Breast epithelium (tissue), 4 donors: ENCODE data around the gene ANKIB1. TPM values are rescaled to one million over a fixed set of nuclear protein-coding genes. Genes with fewer than 3 reads are reported as not detected.

Source experiments
- DNase-seq, 2 donors: peaks; one replicate each; pipeline ENCODE4 v3.0.0-alpha.2; 2019; ENCODE audit warnings: low spot score in 2 of 2
- H3K27ac ChIP-seq, 2 donors: fragments of 200-600 bp; sonication (generic) in 1 of 2; one replicate each; pipeline ENCODE4 v1.5.1; 2016 to 2019; ENCODE audit warnings: mild to moderate bottlenecking in 1 of 2
- H3K27me3 ChIP-seq, 2 donors: fragments of 200-600 bp; sonication (generic) in 1 of 2; one replicate each; pipeline versions ENCODE4 v1.5.1 to v1.6.0; 2017 to 2019; ENCODE audit warnings: control low read depth in 1 of 2, mild to moderate bottlenecking in 1 of 2
- H3K36me3 ChIP-seq: fragments of 200-600 bp; one replicate; pipeline ENCODE4 v1.5.1; 2019
- H3K4me1 ChIP-seq, 2 donors: fragments of 200-600 bp; sonication (generic); one replicate each; pipeline ENCODE4 v1.5.1; 2016 to 2019; ENCODE audit warnings: control low read depth in 1 of 2
- H3K4me3 ChIP-seq, 3 donors: fragments of 200-600 bp; sonication (generic); 1 replicate in 2 of 3; 2 replicates in 1 of 3; pipeline ENCODE4 v1.5.1; 2016 to 2019; ENCODE audit warnings: mild to moderate bottlenecking in 3 of 3, moderate library complexity in 2 of 3
- H3K9me3 ChIP-seq, 2 donors: fragments of 200-600 bp; sonication (generic) in 1 of 2; one replicate each; pipeline ENCODE4 v1.5.1; 2016 to 2019; ENCODE audit warnings: control low read depth in 1 of 2
- POLR2A ChIP-seq: fragments of 450-650 bp; IDR thresholded peaks from one replicate; pipeline ENCODE4 v1.6.1; 2016; ENCODE audit warnings: antibody characterized with exemption, mild to moderate bottlenecking, moderate library complexity
- POLR2AphosphoS5 ChIP-seq, 3 donors: sonication (generic); formaldehyde crosslinking; IDR thresholded peaks; one replicate each; pipeline ENCODE4 v1.6.1; 2017; ENCODE audit warnings: antibody characterized with exemption in 3 of 3
- intact Hi-C: fragments of 100-400 bp; cut with DNase I; formaldehyde crosslinking; loops from one replicate; pipeline ENCODE4 v1.15.1; 2023; ENCODE audit warnings: low total_unique reads
- total RNA-seq, 3 donors: library from RNA; depleted of rRNA; stranded (reverse); fragments of >200 nt; gene quantifications; one replicate each; pipeline ENCODE4 v1.1.0, GENCODE V29; 2016
- TF ChIP-seq, protein P1 (sequence below), 3 donors: fragments of 450-650 bp; IDR thresholded peaks; one replicate each; pipeline ENCODE4 v1.5.1; 2016 to 2017; ENCODE audit warnings: antibody characterized with exemption in 3 of 3, mild to moderate bottlenecking in 3 of 3, moderate library complexity in 3 of 3

The ANKIB1 gene
- total RNA-seq, 3 donors from 2014 or later, result 51.8 to 61.3 (median 54.2) TPM

DNA sequence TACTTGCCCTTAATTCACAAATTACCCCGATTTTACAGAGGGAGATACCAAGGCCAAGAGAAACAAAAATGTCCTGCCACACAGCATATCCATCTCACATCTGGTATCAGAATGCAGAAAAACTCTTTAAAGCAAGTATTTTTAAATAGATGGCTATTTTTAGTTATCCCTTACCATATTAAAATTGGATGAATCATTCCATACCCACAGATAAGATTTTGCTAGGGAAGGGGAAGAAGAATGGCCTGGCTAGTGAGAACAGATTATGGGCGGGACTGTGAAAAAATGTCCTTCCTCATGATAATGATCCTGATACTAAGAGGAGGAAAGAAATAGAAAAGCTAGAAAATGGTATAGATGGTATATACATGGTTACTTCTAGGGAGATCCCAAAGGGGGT, 121.0 kb downstream of the ANKIB1 start:
- Histone ChIP-seq H3K27me3 (no peaks in the 10 kb centered on the region), H3K4me1 (no peaks in the 10 kb centered on the region), H3K4me3 (no peak overlapping the region), H3K36me3 (no peaks in the 10 kb centered on the region), H3K9me3 (no peaks in the 10 kb centered on the region), H3K27ac (no peak overlapping the region)
- TF ChIP-seq POLR2A (no peak), POLR2AphosphoS5 (IDR thresholded peaks at IDR 0.05) (no peak)
- TF ChIP-seq, protein P1, sequence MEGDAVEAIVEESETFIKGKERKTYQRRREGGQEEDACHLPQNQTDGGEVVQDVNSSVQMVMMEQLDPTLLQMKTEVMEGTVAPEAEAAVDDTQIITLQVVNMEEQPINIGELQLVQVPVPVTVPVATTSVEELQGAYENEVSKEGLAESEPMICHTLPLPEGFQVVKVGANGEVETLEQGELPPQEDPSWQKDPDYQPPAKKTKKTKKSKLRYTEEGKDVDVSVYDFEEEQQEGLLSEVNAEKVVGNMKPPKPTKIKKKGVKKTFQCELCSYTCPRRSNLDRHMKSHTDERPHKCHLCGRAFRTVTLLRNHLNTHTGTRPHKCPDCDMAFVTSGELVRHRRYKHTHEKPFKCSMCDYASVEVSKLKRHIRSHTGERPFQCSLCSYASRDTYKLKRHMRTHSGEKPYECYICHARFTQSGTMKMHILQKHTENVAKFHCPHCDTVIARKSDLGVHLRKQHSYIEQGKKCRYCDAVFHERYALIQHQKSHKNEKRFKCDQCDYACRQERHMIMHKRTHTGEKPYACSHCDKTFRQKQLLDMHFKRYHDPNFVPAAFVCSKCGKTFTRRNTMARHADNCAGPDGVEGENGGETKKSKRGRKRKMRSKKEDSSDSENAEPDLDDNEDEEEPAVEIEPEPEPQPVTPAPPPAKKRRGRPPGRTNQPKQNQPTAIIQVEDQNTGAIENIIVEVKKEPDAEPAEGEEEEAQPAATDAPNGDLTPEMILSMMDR (IDR thresholded peaks at IDR 0.05), result no peak
- intact Hi-C loops, result no loop called here
- DNase-seq, result no peak

DNA sequence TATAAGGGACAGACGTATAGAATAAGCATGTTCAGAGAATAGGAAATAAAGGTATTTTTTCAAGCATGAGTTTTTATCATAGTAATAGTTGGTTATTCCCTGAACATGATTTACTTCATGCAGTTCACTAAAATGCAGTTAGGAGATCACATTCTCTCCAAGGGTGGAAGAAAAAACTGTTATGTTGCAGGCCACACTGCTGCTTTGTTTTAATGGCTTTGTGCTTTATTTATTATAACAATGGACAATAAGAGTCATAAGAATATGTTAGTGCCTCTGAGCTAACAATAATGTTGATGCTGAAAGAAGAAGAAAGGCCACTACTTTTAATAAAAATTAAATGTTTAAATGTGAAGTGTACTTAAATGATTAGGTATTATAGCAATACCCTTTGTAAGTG, 123.0 kb downstream of the ANKIB1 start:
- no peak overlapping the region for H3K4me3 ChIP-seq
- intact Hi-C loops, result no loop called here
- TF ChIP-seq POLR2A (no peak), POLR2AphosphoS5 (IDR thresholded peaks at IDR 0.05) (no peak)
- TF ChIP-seq, protein P1 (IDR thresholded peaks at IDR 0.05), result no peak
- H3K4me1 ChIP-seq, result no peaks in the 10 kb centered on the region
- H3K36me3 ChIP-seq, result no peaks in the 10 kb centered on the region
- H3K27me3 ChIP-seq, result no peaks in the 10 kb centered on the region
- DNase-seq, result no peak
- H3K9me3 ChIP-seq, result no peaks in the 10 kb centered on the region
- no peak overlapping the region for H3K27ac ChIP-seq

DNA sequence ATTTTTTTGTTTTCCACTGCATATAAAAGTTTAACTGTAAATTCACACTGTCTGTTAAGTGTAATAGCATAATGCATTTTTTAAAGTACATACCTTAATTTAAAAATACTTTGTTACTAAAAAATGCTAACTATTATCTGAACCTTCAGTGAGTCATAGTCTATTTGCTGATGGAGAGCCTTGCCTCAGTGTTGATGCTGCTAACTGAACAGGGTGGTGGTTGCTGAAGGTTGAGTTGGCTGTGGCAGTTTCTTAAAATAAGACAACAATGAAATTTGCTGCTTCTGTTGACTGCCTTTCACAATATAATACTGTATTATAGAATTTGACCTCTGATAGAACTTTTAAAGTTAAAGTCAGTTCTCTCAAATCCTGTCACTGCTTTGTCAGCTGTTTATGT, 129.2 kb downstream of the ANKIB1 start:
- TF ChIP-seq POLR2AphosphoS5 (IDR thresholded peaks at IDR 0.05) (no peak), POLR2A (no peak)
- TF ChIP-seq, protein P1 (IDR thresholded peaks at IDR 0.05), result no peak
- intact Hi-C loops, result no loop called here

DNA sequence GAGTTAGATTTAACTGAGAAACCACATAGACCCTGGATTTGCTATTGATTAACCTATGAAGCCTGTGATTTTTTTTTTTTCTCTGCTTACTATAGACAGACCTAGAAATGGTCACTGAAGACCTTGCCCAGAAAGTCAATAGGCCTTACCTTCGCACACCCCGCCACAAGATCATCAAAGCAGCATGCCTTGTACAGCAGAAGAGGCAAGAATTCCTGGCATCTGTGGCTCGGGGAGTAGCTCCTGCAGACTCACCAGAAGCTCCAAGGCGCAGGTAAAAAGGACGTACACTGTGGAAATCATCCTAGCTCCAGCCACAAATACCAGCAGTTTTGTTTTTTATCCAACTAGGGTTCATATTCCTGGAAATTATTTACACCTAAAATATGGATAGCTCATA, 145.3 kb downstream of the ANKIB1 start:
- Histone ChIP-seq H3K36me3 (no peaks in the 10 kb centered on the region), H3K27ac (no peak overlapping the region), H3K9me3 (no peaks in the 10 kb centered on the region), H3K27me3 (no peaks in the 10 kb centered on the region), H3K4me3 (no peak overlapping the region), H3K4me1 (no peaks in the 10 kb centered on the region)
- TF ChIP-seq POLR2A, result no peak
- TF ChIP-seq POLR2AphosphoS5 (IDR thresholded peaks at IDR 0.05), result no peak
- TF ChIP-seq, protein P1 (IDR thresholded peaks at IDR 0.05), result no peak
- no peak for DNase-seq
- intact Hi-C loops, result no loop called here

More for the DNA sequence above, 129.2 kb downstream of the ANKIB1 start:
- H3K36me3 ChIP-seq, result no peaks in the 10 kb centered on the region
- H3K9me3 ChIP-seq, result no peaks in the 10 kb centered on the region
- no peaks in the 10 kb centered on the region for H3K27me3 ChIP-seq
- no peaks in the 10 kb centered on the region for H3K4me1 ChIP-seq
- no peak overlapping the region for H3K4me3 ChIP-seq
- DNase-seq, result no peak
- no peak overlapping the region for H3K27ac ChIP-seq

DNA sequence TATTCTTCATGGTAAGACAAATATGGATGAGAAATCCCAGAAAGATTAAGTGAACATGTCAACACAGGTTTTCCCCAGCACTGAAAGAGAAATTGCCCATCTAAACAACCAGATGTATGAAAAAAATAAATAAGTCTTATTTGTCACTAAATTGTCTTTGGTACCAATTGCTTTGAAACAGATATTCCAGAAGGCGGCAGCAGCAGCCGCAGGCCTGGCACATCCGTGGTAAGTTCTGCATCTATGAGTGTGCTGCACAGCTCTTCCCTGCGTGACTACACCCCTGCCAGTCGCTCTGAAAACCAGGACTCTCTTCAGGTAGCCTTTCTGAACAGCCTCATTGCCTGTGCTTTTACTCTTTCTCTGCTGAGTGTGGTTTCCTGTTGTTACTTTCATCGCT, 151.8 kb downstream of the ANKIB1 start:
- H3K36me3 ChIP-seq, result no peaks in the 10 kb centered on the region
- TF ChIP-seq POLR2A (no peak), POLR2AphosphoS5 (IDR thresholded peaks at IDR 0.05) (no peak)
- TF ChIP-seq, protein P1 (IDR thresholded peaks at IDR 0.05), result no peak
- DNase-seq, result no peak
- H3K4me3 ChIP-seq, result no peak overlapping the region
- H3K9me3 ChIP-seq, result no peaks in the 10 kb centered on the region
- no peak overlapping the region for H3K27ac ChIP-seq
- intact Hi-C loops, result no loop called here
- H3K27me3 ChIP-seq, result no peaks in the 10 kb centered on the region
- H3K4me1 ChIP-seq, result no peaks in the 10 kb centered on the region
